ENCODE results near the gene CRELD2.

DNA sequence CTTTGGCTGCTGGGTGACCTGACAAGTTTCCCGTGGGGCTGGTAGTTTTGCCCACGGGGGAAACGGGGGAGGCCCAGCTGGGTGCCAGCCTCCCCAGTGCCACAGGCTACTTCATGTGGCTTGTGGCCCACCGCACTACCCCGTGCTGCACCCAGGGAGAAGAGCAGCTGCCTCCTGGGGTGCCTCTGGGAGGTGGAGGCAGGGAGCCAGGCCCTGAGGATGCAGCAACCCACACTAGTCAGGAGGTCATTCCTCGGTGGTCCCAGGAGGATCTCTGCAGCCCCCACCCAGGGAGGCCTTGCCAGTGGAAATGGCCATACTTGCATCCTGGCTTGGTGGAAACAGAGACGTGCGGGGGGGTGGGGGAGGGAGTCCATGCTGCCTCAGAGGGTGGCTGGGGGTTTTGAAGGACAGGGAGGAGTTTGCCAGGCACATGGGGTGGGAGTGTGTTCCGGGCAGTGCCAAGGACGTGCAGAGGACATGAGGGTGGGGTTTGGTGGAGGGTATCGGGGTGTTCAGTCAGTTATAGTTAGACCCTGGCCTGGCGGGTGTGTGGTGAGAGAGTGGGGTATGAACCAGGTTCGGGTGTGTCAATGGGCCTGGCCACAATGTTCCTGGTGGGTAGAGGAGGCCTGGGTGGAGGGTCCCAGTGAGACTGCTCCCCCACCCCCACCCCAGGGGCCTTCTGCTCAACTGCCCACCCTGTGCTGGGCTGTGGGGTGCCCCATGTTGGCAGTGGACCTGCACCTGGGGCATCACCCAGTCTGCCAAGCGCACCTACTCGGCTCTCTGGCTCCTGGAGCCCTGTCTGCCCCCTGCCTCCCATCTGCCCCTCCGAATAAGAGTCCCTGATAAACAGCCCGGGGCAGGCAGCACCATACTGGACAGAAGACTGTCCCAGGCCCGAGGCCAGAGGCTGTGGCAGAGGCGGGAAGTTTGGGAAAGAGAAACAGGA, 46.0 kb downstream of the CRELD2 start:
- TF ChIP-seq EZH2 (IDR thresholded peaks at IDR 0.05): no peak
- no peak for TF ChIP-seq POLR2AphosphoS5 (IDR thresholded peaks at IDR 0.05; ENCODE audit: borderline replicate concordance, low read depth, low read length)
- TF ChIP-seq FOXP2 (optimal IDR thresholded peaks at IDR 0.05; ENCODE audit: control extremely low read depth, extremely low read length, insufficient read depth): no peak

All from SK-N-MC (cell line).